Motor neuron (in vitro differentiated cells): ENCODE measurements around the gene KCNIP3. TPM values are rescaled to one million over a fixed set of nuclear protein-coding genes. Genes with fewer than 3 reads are reported as not detected.
"Not testable (repeated sequence)": the region's sequence is repeated elsewhere in the genome, so short reads cannot be mapped to it uniquely, and the experiment has no call there.

Experiments used
- ATAC-seq, 8 experiments: fragments of 200-7000 bp; cut with Tn5 transposase; replicated peaks in 6 of 8; 2 replicates each; pipeline ENCODE4 v1.8.0; 2021; ENCODE audit warnings: mild to moderate bottlenecking in 8 of 8, moderate library complexity in 8 of 8
- H3K27ac ChIP-seq, 2 donors: fragments of 250-450 bp; sonication (Bioruptor Pico); 2 replicates each; pipeline ENCODE4 v1.9.0; 2021; ENCODE audit warnings: antibody characterized with exemption in 2 of 2, mild to moderate bottlenecking in 2 of 2, moderate library complexity in 1 of 2
- H3K4me1 ChIP-seq, 2 donors: fragments of 250-450 bp; sonication (Bioruptor Pico); replicated peaks in 1 of 2; 2 replicates each; pipeline ENCODE4 v1.6.1; 2021; ENCODE audit warnings: antibody characterized with exemption in 2 of 2, mild to moderate bottlenecking in 2 of 2, moderate library complexity in 1 of 2
- H3K4me3 ChIP-seq, 5 donors: fragments of 250-450 bp; sonication (Bioruptor Pico); 2 replicates each; pipeline ENCODE4 v1.9.0; 2021; ENCODE audit warnings: antibody characterized with exemption in 5 of 5, mild to moderate bottlenecking in 5 of 5, moderate library complexity in 4 of 5
- WGBS, 10 experiments: fragments of 450-650 bp; shearing (Covaris generic); methylation state at CpG; one replicate each; pipeline ENCODE4 v1.0.0; 2022; 5-methylcytosine and 5-hydroxymethylcytosine counted together
- in situ Hi-C, 9 experiments: fragments of 400-800 bp; cut with MboI; loops; one replicate each; pipeline ENCODE4 v1.15.0; 2021; ENCODE audit warnings: low sequenced_read_pairs in 9 of 9, low pct_unique_long_range_greater_than_20kb in 2 of 9; ENCODE audit not compliant: unreplicated experiment in 9 of 9
- total RNA-seq, 8 experiments: library from RNA; unstranded; fragments of 300-600 nt; gene quantifications; 2 replicates each; pipeline versions ENCODE4 v1.2.3 to v1.2.4, GENCODE V29; 2022

KCNIP3 gene
- total RNA-seq, 8 experiments from 2014 or later = 0.51 to 5.3 (median 1.8) TPM

- no peak for ATAC-seq
- H3K27ac ChIP-seq = no peak overlapping the region
- H3K4me1 ChIP-seq = no peaks in the 10 kb centered on the region
- in situ Hi-C loops = no loop called here
- no peak overlapping the region for H3K4me3 ChIP-seq
- WGBS, 10 experiments = 21 to 67% (median 57%) methylated on average over 2 to 4 of the region's 8 CpGs; no CpG with 5 or more reads in 5 of the 10 experiments
These were observed 94.6 kb downstream of the KCNIP3 start for GRCh38 chr2:95391641-95392310.

- no peaks in the 10 kb centered on the region for H3K4me1 ChIP-seq
- 80 to 95% methylated on average over 1 to 2 of the region's 6 CpGs; no CpG with 5 or more reads in 8 of the 10 experiments for WGBS, 10 experiments
- no peak overlapping the region for H3K4me3 ChIP-seq
- H3K27ac ChIP-seq = no peak overlapping the region
- in situ Hi-C loops = no loop called here
- no peak for ATAC-seq
These were observed 95.2 kb downstream of the KCNIP3 start for GRCh38 chr2:95392320-95392719.

- ATAC-seq = no peak
- Histone ChIP-seq H3K4me3 (no peak overlapping the region), H3K27ac (no peak overlapping the region), H3K4me1 (no peaks in the 10 kb centered on the region)
- 17 to 89% (median 76%) methylated on average over 1 to 4 of the region's 8 CpGs; no CpG with 5 or more reads in 3 of the 10 experiments for WGBS, 10 experiments
- in situ Hi-C loops = no loop called here
These were observed 95.7 kb downstream of the KCNIP3 start for GRCh38 chr2:95392730-95393455.

- H3K4me3 ChIP-seq = no peak overlapping the region
- no peak overlapping the region for H3K27ac ChIP-seq
- 51 to 100% (median 88%) methylated on average over 1 to 5 of the region's 6 CpGs; no CpG with 5 or more reads in 2 of the 10 experiments for WGBS, 10 experiments
- H3K4me1 ChIP-seq = no peaks in the 10 kb centered on the region
- in situ Hi-C loops = no loop called here
- no peak for ATAC-seq
These were observed 96.8 kb downstream of the KCNIP3 start for GRCh38 chr2:95393901-95394300.

- H3K4me1 ChIP-seq = peaks cover 9 to 11% of the 10 kb centered on the region in 2 donors
- 70 to 100% (median 96%) methylated on average over 3 to 7 of the region's 7 CpGs; no CpG with 5 or more reads in 1 of the 10 experiments for WGBS, 10 experiments
- no peak overlapping the region for H3K27ac ChIP-seq
- in situ Hi-C loops = no loop called here
- no peak overlapping the region for H3K4me3 ChIP-seq
- ATAC-seq = no peak
These were observed 101.9 kb downstream of the KCNIP3 start for GRCh38 chr2:95399061-95399460.

- Histone ChIP-seq H3K4me1 (peaks cover 9 to 11% of the 10 kb centered on the region in 2 donors), H3K27ac (no peak overlapping the region), H3K4me3 (peak overlapping the region; percentile 76 to 99 (median 91))
- 57 to 90% (median 73%) methylated on average over 1 to 7 of the region's 9 CpGs; no CpG with 5 or more reads in 4 of the 10 experiments for WGBS, 10 experiments
- ATAC-seq = no peak
- in situ Hi-C loops = no loop called here
These were observed 104.3 kb downstream of the KCNIP3 start for GRCh38 chr2:95401480-95401879.

- WGBS, 10 experiments = 0 to 3% (median 0%) methylated on average over 1 to 6 of the region's 10 CpGs; no CpG with 5 or more reads in 3 of the 10 experiments
- Histone ChIP-seq H3K4me3 (peak overlapping the region; percentile 76 to 99 (median 91)), H3K4me1 (peaks cover 9 to 11% of the 10 kb centered on the region in 2 donors), H3K27ac (peak overlapping the region; percentile 68 to 87)
- in situ Hi-C loops = not testable (repeated sequence)
- peak in 7 of 8 experiments; percentile 17 to 57 (median 43) for ATAC-seq
These were observed 104.8 kb downstream of the KCNIP3 start for GRCh38 chr2:95402004-95402369.

- in situ Hi-C loops = no loop called here
- Histone ChIP-seq H3K4me1 (peaks cover 9 to 11% of the 10 kb centered on the region in 2 donors), H3K27ac (peak within 1 kb of the TSS; percentile 68 to 87), H3K4me3 (peak within 1 kb of the TSS; percentile 76 to 99 (median 91))
- WGBS, 10 experiments = 0 to 10% (median 0%) methylated on average over 1 to 4 of the region's 64 CpGs; no CpG with 5 or more reads in 5 of the 10 experiments
- peak; percentile 92 to 96 (median 94) for ATAC-seq
These were observed 105.4 kb downstream of the KCNIP3 start, which contains the start of gene FAHD2A for GRCh38 chr2:95402370-95403203. TSS of gene FAHD2A (plus strand) at chr2:95402708. CDS start at chr2:95405559, 2,851 bp downstream.

- peaks cover 9 to 11% of the 10 kb centered on the region in 2 donors for H3K4me1 ChIP-seq
- peak overlapping the region; percentile 68 to 87 for H3K27ac ChIP-seq
- peak; percentile 20 to 50 (median 36) for ATAC-seq
- in situ Hi-C loops = not testable (repeated sequence)
- 0% methylated on average over 1 to 4 of the region's 5 CpGs; no CpG with 5 or more reads in 6 of the 10 experiments for WGBS, 10 experiments
- peak overlapping the region; percentile 76 to 99 (median 91) for H3K4me3 ChIP-seq
These were observed 106.1 kb downstream of the KCNIP3 start for GRCh38 chr2:95403204-95403721.

- 71 to 100% (median 90%) methylated on average over 2 to 4 of the region's 5 CpGs; no CpG with 5 or more reads in 2 of the 10 experiments for WGBS, 10 experiments
- H3K4me3 ChIP-seq = peak overlapping the region in 3 of 5 donors; percentile 91 to 99 (median 95)
These were observed 106.7 kb downstream of the KCNIP3 start for GRCh38 chr2:95403824-95404223.

GRCh38 chr2:95404676-95405075 lies 107.5 kb downstream of the KCNIP3 start:
- H3K4me1 ChIP-seq = peaks cover 9 to 11% of the 10 kb centered on the region in 2 donors
- H3K4me3 ChIP-seq, in situ Hi-C loops, H3K27ac ChIP-seq, ATAC-seq: not testable (repeated sequence)
- WGBS, 10 experiments = 100% methylated on average over 1 of the region's 3 CpGs; no CpG with 5 or more reads in 6 of the 10 experiments

More at GRCh38 chr2:95403824-95404223, 106.7 kb downstream of the KCNIP3 start:
- in situ Hi-C loops, H3K27ac ChIP-seq, ATAC-seq: not testable (repeated sequence)
- peaks cover 9 to 11% of the 10 kb centered on the region in 2 donors for H3K4me1 ChIP-seq

- ATAC-seq, H3K27ac ChIP-seq, H3K4me3 ChIP-seq, H3K4me1 ChIP-seq, in situ Hi-C loops: not testable (repeated sequence)
- 20 to 100% (median 89%) methylated on average over 1 to 3 of the region's 5 CpGs; no CpG with 5 or more reads in 7 of the 10 experiments for WGBS, 10 experiments
These were observed 114.1 kb downstream of the KCNIP3 start for GRCh38 chr2:95411239-95411638.
